Measurements from ENCODE around the gene EHBP1.

DNA sequence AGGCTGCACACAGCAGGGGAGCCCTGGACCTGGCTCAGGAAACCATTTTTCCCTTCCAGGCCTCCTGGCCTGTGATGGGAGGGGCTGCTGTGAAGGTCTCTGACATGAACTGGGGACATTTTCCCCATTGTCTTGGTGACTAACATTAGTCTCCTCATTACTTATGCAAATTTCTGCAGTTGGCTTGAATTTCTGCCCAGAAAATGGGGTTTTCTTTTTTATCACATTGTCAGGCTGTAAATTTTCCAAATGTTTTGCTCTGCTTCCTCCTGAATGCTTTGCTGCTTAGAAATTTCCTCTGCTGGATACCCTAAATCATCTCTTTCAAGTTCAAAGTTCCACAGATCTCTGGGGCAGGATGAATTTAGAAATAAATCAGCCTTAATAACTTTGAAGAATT, 78.2 kb downstream of the EHBP1 start:
- TF ChIP-seq, protein P1, sequence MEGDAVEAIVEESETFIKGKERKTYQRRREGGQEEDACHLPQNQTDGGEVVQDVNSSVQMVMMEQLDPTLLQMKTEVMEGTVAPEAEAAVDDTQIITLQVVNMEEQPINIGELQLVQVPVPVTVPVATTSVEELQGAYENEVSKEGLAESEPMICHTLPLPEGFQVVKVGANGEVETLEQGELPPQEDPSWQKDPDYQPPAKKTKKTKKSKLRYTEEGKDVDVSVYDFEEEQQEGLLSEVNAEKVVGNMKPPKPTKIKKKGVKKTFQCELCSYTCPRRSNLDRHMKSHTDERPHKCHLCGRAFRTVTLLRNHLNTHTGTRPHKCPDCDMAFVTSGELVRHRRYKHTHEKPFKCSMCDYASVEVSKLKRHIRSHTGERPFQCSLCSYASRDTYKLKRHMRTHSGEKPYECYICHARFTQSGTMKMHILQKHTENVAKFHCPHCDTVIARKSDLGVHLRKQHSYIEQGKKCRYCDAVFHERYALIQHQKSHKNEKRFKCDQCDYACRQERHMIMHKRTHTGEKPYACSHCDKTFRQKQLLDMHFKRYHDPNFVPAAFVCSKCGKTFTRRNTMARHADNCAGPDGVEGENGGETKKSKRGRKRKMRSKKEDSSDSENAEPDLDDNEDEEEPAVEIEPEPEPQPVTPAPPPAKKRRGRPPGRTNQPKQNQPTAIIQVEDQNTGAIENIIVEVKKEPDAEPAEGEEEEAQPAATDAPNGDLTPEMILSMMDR (IDR thresholded peaks at IDR 0.05): no peak
- TF ChIP-seq POLR2AphosphoS5 (IDR thresholded peaks at IDR 0.05): no peak

Measured in suprapubic skin (tissue), 3 donors.